GM08714 (cell line): ENCODE results near the gene GON4L.

Source experiments
- H3K4me3 ChIP-seq: fragments of 200-500 bp; sonication (Bioruptor generic); 2 replicates; pipeline ENCODE4 v1.5.1; 2014; ENCODE audit warnings: mild to moderate bottlenecking, low read length, inconsistent platforms
- ZNF274 ChIP-seq: IDR thresholded peaks from 2 replicates; pipeline ENCODE4 v1.6.1; 2012; ENCODE audit warnings: mild to moderate bottlenecking, low read depth, low read length

The GON4L gene

DNA sequence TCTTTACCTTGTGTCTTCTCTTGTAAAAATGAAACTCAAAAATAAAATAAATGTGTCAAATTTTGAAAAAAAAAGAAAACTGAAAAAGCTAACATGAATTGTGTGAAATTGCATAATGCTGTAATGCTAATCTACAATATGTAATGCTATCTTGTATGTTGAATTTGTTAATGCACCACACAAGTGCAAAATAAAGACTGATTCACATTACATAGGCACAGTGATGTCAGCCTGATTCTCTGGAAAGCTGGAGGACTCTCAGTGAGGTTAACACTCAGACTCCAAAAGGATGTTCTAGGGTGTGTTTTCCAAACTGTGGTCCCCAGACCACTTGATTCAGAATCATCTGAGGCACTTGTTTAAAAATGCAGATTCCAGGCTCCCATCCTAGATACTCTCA lies 28.0 kb upstream of the GON4L start:
- H3K4me3 ChIP-seq = no peak overlapping the region
- TF ChIP-seq ZNF274 = no peak

DNA sequence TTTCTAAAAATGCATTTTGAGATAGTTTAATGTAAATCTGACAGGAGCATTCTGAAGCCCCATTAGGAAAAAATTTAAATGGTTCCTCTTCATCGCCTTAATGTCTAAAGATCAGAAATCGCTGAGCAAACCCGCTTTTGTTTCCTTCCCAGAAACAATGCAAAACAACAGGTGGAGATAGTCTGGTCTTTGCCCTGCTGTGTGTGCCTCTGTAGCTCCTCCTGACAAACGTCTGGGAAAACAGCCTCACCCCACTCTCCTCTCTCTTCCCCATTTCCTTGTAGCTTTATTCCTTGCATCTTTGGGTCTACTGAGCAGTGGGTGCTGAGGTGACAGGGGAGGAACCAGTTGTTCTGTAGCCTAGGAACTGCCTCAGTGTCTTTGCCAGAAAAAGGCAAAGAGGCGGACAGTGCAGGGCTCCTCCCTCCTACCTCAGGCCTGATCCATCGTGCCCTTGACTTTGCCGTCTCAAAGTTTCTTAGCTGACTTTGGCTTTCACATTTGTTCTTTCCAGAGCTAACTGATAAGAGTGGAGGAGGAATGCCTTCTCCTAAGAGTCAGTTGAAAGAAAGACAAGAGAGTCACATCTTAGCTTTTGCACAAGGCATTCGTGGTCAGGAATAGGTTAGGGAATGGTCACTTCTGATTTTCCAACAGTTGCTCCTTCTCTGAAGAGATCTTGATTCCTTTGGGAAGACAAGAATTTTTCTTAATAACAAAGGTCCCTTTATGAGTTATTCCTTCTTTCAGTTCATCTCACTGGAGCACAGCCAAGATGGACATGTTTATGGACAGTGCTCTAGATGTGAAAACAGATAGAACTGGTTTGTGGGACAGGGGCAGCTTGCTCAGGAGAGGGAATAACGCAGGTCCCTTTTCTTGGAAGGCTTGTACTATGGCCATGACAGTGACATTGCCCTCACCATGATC lies 27.3 kb upstream of the GON4L start:
- H3K4me3 ChIP-seq = no peak overlapping the region
- no peak for TF ChIP-seq ZNF274

DNA sequence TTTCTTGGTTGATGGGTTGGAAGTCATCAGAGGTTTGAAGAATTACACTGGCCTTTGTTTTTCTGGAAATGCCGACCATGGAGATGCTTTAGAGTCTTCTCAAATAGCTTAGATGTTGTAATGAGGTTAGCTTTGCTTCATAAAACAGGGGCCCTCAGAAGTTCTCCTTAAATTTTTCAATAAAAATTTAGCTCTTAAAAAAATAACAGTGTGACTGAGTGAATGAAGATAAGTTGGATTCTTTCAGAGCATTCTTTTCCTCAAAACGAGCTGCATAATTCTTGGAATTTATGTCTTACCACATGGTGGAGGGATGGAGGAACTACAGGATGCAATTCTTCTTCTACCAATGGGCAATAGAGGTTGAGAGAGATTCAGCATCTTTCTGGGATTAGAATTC lies 25.8 kb upstream of the GON4L start:
- TF ChIP-seq ZNF274 = no peak

DNA sequence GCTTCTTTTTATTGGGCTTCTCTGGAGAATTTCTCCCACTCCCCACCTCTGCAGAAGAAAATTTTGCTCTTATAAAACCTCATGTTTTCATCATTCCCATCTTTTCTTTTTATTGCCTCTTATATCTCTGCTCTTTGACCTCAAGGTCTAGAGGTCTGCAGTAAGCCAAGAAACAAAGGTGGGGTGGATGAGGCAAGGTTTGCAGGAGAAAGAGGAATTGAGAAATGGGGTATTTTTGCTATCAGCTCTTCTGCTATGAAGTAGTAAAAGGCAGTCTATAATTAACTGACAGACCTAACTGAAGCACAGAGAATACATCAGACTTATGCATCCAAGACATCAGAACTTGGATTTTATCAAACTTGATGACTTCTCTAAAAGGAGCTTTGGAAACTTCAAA lies 25.2 kb upstream of the GON4L start:
- no peak overlapping the region for H3K4me3 ChIP-seq

More for the DNA sequence above, 25.8 kb upstream of the GON4L start:
- no peak overlapping the region for H3K4me3 ChIP-seq

DNA sequence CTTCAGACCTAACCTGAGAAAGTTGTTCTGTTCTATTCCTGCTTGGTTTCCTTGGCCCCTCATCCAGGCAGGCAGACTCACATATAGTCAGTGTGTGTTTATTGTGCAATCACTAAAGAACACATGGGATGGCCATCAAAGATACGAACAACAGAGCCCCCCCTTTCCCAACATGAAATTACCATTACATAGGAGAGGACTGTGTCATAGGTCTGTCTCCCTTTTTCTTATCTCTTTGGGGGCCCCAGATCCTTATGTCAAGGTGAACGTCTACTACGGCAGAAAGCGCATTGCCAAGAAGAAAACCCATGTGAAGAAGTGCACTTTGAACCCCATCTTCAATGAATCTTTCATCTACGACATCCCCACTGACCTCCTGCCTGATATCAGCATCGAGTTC lies 23.9 kb upstream of the GON4L start:
- no peak for TF ChIP-seq ZNF274
- H3K4me3 ChIP-seq = no peak overlapping the region

More for the DNA sequence above, 25.2 kb upstream of the GON4L start:
- TF ChIP-seq ZNF274 = no peak

DNA sequence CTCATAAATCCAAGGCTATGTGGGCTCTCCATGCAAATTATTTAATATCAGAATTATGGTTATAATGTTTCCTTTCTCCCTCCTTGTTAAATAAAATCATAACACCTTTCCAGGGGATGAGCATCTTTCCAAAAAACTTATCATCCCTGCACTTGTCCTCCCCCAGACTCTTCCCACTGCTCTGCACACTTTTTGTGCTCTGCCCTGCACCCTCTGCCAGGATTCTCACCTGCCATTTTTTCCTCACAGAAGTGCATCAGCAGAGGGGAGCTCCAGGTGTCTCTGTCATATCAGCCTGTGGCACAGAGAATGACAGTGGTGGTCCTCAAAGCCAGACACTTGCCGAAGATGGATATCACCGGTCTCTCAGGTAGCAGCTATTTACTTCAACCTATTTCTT lies 23.2 kb upstream of the GON4L start:
- H3K4me3 ChIP-seq = no peak overlapping the region

DNA sequence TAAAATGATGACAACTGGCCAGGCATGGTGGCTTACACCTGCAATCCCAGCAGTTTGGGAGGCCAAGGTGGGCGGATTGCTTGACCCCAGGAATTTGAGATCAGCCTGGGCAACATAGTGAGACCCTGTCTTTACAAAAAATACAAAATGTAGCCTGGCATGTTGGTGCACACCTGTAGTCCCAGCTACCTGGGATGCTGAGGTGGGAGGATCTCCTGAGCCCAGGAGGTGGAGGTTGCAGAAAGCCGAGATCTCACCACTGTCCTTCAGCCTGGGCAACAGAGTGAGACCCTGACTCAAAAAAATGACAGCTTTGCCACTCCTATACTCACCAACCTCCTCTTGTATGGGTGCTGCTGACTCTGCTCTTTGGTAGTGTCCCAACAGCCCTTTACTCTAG lies 20.9 kb upstream of the GON4L start:
- TF ChIP-seq ZNF274 = no peak
- no peak overlapping the region for H3K4me3 ChIP-seq

More for the DNA sequence above, 23.2 kb upstream of the GON4L start:
- TF ChIP-seq ZNF274 = no peak

DNA sequence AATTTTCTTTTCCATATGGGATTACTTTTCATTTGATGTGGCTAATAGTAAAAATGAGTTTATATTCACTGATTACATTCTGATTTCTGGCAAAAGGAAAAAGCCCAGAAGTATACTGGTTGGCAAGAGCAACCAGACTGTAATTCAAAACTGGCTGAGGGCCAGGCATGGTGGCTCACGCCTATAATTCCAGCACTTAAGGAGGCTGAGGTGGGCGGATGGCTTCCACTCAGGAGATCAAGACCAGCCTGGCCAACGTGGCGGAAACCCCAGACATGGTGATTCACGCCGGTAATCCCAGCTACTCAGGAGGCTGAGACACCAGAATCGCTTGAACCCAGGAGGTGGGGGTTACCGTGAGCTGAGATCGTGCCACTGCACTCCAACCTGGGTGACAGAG lies 16.8 kb upstream of the GON4L start:
- no peak for TF ChIP-seq ZNF274
- H3K4me3 ChIP-seq = no peak overlapping the region

DNA sequence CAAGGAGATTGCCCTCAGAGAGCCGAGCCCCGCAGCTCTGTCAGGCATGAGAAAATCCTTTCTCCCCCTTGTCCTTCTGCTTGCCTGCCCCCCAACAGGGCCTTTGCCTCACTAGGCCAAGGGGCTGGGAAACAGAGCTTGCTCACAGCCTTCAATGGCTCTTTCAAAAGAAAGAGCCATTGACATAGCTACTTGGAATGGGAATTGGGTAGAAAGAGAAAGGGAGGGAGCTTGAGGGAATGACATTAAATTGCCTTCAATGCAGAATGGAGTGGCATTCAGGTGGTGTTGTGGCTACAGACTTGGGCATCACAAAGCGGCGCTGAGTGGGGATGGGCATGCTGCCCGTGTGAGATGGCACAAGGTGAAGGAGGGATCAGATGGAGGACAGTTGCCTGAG lies 15.5 kb upstream of the GON4L start:
- no peak overlapping the region for H3K4me3 ChIP-seq
- no peak for TF ChIP-seq ZNF274

DNA sequence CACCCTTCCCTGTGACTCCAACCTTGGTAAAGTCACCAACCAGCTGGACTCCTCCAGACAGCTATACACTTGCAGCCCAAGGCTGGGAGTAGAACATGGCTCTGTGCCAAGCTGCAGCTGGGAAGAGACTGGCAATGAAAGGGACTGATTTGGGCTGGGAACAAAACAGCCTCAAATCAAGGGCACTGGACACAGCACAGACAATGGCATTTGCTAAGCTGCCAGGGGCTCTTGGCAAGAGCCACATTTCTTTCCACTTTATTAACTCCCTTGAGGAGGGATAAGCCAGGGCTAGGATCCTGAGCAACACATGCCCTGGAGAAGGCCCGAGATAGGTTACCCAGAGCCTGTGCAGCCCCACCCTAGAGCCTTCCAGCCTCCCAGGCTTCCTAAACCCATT lies 14.4 kb upstream of the GON4L start:
- TF ChIP-seq ZNF274 = no peak
- no peak overlapping the region for H3K4me3 ChIP-seq

DNA sequence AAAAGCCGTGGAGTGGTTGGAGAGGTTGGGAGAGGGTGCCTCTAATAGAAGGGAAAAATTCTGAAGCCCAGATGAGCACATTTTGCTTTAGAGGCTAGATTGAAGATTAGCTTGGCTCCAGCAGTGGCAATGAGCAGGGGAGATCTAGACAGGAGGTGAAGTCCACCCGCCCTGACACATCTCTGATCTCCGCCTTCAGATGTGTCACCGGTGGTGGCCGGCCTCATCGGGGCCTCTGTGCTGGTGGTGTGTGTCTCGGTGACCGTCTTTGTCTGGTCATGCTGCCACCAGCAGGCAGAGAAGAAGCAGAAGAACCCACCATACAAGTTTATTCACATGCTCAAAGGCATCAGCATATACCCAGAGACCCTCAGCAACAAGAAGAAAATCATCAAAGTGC lies 10.8 kb upstream of the GON4L start:
- no peak overlapping the region for H3K4me3 ChIP-seq
- no peak for TF ChIP-seq ZNF274

DNA sequence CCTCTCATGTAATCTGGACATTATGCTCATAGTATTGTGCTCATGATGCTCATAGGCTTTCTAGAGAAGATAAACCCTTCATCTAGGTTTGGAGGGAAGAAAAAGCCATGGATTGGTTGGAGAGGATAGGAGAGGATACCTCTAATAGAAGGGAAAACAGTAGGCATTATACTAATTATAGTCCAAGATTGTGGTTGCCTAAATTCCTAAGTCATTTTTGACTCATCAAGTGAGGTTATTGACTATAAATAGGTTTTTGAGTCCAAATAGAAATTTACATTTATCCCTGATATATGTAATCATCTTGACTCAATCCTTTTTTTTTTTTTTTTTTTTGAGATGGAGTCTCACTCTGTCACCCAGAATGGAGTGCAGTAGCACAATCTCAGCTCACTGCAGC lies 7.4 kb upstream of the GON4L start:
- TF ChIP-seq ZNF274 = no peak
- no peak overlapping the region for H3K4me3 ChIP-seq

DNA sequence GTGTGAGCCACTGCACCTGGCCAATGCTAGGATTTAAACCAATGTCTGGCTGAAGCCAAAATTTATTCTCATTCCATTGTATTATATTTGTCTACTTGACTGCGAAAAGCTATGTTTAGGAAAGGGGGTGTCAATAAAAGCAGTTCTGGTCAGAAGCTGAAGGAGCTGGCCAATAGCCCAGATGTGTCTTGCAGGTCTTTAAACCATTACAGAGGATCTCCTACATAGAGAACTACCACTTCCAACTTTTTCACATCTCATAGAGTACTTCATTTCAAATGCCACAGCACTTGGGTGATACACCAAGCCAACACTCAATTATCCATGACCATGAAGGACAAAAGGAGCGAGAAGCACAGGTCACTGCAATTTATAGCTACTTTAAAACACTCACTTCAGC lies 4.9 kb upstream of the GON4L start:
- H3K4me3 ChIP-seq = no peak overlapping the region
- TF ChIP-seq ZNF274 = no peak

DNA sequence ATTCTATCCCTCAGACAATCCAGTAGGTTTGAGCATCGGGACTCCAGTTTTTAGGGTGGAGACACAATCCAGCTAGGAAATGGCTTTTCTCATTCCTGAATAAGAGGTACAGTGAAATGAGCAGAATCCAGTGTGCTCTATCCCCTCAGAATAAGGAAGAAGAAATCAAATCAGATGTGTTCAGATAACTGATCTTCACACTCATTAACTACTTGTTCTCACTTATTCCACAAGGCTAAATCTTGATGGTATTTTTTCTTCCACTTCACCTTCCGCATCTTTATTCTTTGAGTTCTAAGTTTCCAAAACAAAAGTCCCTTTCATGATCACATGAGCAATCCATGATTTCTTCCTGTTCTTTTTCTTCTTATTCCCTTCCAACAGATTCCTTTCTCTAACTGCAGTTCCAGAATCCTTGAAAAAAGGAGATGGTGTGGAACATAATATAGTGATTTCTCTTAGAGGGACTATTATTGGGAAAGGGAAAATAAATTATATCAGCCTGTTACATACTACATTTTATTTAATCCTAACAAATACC lies 4.0 kb upstream of the GON4L start:
- H3K4me3 ChIP-seq = peak overlapping the region; percentile 64
- no peak for TF ChIP-seq ZNF274

DNA sequence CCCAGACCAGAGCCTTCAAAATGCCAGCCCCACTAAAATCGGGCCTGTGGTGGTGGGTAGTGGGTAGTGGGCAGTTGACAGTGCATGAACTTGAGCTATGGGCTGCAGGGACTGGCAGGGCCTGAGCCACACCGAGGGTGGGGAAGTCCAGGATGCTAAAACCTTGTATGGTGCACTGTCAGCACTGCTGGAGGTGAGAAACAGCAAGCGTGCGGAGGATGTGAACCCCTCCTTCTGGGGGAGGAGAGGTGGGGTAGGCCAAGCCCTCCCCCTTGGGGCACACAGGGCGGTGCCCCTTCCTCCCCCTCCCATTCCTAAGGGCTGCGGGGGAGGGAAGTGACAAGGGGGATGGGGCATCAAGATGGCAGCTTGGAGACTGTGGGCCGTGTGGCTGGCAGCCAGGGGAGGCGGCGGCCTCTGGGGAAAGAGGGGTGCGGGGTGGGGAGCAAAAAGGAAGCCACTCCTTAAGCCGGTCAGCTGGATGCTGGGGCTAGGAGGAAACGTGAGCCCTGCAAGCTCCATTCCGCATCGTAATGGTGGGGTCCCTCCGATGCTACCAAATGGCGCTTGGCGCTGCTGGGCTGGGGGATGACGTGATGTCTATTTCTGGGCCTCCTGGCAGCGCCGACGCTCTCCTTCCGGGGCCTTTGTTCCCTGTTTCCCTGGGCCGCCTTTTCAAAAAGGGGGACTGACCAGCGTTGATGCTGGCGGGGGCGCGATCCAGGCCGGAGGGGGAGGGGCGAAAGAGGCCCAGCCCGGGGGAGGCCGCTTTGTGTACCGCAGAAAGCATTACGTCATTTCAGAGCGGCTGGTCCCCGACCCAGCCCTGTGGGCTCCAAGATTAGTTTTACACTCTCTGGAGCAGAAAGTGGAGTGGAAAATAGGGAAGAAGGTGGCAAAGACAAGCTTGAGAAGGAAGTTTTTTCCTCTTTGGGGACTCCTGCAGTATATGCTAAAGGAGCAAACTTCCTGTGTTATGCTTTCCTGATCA lies 3.2 kb upstream of the GON4L start:
- no peak for TF ChIP-seq ZNF274

More for the DNA sequence above, 3.2 kb upstream of the GON4L start:
- peak overlapping the region; percentile 64 for H3K4me3 ChIP-seq
